ENCODE data around the gene POU6F2.
"Not testable (repeated sequence)": the region's sequence is repeated elsewhere in the genome, so short reads cannot be mapped to it uniquely, and the experiment has no call there.

The POU6F2 gene

GRCh38 chr7:39306016-39306570, 328.4 kb downstream of the POU6F2 start:
- DNase-seq (ENCODE audit: low read depth): no peak

- no peak for DNase-seq (ENCODE audit: low read depth)
Measured at GRCh38 chr7:39310699-39311098, 333.0 kb downstream of the POU6F2 start.

DNA sequence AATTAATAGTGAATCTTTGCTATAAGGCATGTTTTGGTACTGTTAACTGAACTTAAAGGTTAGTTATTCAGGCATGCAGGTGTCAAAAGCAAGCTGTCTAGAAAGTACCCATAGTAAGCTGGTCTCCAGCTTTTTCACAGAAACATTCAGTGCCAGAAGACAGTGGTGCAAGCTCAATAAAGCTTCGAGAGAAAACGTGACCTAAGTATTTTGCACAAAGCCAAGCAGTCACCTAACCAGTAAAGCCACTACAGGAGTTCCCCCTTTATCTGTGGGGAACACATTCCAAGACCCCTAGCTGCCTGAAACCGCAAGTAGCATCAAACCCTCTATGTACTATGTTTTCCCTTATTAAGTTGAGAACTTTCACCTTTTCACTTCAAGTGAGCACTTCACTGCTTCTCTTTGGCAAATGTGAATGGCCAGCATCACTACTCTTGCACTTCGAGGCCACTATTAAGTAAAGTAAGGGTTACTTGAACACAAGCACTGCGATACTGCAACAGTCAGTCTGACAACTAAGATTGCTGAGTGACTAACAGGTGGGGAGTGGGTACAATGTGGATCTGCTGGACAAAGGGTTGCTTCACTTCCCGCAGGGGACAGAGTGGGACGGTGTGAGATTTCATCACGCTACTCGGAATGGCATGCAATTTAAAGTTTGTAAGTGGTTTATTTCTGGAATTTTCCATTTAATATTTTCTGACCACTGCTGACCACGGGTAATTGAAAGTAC, 334.7 kb downstream of the POU6F2 start:
- DNase-seq (ENCODE audit: low read depth): no peak

- DNase-seq (ENCODE audit: low read depth): no peak
Measured at GRCh38 chr7:39313376-39313775, 335.7 kb downstream of the POU6F2 start.

- no peak for DNase-seq (ENCODE audit: low read depth)
Measured at GRCh38 chr7:39313974-39314373, 336.3 kb downstream of the POU6F2 start.

- DNase-seq (ENCODE audit: low read depth): no peak
Measured at GRCh38 chr7:39317107-39317506, 339.4 kb downstream of the POU6F2 start.

- no peak for DNase-seq (ENCODE audit: low read depth)
Measured at GRCh38 chr7:39317896-39318295, 340.2 kb downstream of the POU6F2 start.

DNA sequence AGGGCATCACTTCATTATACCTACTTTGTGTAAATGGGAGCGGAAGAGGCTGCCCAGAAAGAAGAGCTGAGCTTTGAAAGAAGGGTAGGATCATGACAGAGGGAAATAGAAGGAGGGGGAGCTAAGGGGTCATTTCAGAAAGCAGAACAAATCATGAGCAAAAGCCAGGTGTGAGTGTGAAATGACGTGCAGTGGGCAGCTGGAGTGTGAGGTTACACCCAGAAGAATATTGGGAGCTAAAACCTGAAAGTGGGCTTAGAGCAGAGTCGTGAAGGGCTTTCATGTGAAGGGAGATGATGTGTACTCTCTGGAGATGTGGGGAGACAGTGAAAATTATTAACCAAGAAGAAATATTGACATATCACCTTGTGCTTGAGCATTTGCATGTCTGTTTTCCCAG, 343.5 kb downstream of the POU6F2 start:
- DNase-seq (ENCODE audit: low read depth): no peak

GRCh38 chr7:39321909-39322498, 344.3 kb downstream of the POU6F2 start:
- DNase-seq (ENCODE audit: low read depth): no peak

GRCh38 chr7:39324139-39324760, 346.5 kb downstream of the POU6F2 start:
- no peak for DNase-seq (ENCODE audit: low read depth)

- not testable (repeated sequence) for DNase-seq (ENCODE audit: low read depth)
Measured at GRCh38 chr7:39331607-39332006, 353.9 kb downstream of the POU6F2 start.

DNA sequence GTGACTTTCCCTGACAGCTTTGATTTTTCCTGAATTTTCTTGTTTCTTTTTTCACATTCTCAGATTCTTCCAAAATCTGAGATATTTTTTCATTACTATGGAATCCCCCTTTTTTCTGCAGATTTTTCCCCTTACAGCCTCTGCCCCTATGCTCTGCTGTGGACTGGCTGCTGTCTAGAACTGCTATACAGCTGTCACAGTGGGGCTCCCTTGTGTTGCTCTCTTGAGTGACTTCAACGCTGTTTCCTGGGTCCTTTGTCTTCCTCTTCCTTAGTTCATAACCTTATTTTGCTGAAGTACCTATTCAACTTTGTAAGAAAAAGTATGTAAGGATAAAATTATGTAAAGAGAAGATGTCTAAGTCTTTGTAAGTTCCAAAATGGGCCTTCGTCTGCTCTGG, 354.4 kb downstream of the POU6F2 start:
- DNase-seq (ENCODE audit: low read depth): no peak

- no peak for DNase-seq (ENCODE audit: low read depth)
Measured at GRCh38 chr7:39333701-39334100, 356.0 kb downstream of the POU6F2 start.

DNA sequence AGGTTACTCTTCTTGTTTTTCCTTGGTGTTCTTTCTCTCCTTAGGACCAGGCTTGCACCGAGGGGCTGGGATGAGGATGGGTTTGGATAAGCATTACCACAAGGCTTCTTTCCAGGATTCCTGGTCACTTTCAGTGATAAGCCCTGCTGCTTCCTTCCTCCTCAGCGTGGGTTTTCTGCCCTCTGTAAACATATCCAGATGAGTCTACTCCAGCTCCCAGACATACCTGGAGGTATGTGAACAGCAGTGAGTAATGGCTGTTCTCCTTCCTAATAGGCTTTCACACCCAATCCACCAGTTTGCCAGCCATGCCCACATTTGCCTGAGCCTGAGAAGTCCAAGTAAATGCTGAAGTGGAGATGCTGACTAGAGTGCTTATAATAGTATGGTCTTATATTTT, 358.7 kb downstream of the POU6F2 start:
- no peak for DNase-seq (ENCODE audit: low read depth)

DNA sequence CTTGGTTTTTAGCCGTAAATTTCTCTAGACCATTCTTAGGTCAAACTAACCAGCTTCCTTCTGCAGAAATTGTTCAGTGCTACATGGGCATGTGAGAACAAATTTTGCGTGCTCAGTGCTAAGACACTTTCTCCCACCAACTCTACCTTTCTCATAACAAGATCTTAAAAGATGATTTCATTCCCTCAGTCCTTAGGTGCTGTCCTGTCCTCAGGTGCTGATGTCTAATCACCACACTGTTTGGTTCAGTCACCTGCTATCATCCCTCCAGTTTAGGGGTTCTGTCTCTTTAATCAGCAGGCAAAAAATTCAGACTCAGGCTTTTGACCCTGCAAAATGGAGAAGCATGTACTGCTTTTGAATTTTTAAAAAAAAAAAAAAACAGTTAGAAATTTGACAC, 361.0 kb downstream of the POU6F2 start:
- no peak for DNase-seq (ENCODE audit: low read depth)

- no peak for DNase-seq (ENCODE audit: low read depth)
Measured at GRCh38 chr7:39339591-39339990, 361.9 kb downstream of the POU6F2 start.

DNA sequence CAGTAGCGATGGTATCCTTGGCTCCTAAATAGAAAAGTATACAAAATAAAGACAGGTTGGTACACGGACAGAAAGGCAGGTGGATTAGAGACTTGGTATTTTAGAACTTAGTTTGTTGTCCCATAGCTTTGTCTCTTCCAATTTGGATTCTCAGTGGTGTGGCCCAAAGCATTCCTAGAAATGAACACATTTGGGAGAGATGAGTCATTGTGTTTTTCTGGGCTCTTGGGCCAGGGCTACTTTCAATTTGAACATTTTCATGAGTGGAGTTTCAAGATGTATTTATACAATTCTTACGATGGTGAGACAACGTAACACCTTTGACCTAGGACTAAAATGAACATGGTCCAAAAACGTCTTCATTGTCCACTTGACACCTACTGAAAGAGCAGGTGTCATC, 363.4 kb downstream of the POU6F2 start:
- DNase-seq (ENCODE audit: low read depth): no peak

GRCh38 chr7:39342763-39343162, 365.1 kb downstream of the POU6F2 start:
- no peak for DNase-seq (ENCODE audit: low read depth)

GRCh38 chr7:39349452-39350123, 371.9 kb downstream of the POU6F2 start:
- no peak for DNase-seq (ENCODE audit: low read depth)

GRCh38 chr7:39353615-39354376, 376.1 kb downstream of the POU6F2 start:
- no peak for DNase-seq (ENCODE audit: low read depth)

DNA sequence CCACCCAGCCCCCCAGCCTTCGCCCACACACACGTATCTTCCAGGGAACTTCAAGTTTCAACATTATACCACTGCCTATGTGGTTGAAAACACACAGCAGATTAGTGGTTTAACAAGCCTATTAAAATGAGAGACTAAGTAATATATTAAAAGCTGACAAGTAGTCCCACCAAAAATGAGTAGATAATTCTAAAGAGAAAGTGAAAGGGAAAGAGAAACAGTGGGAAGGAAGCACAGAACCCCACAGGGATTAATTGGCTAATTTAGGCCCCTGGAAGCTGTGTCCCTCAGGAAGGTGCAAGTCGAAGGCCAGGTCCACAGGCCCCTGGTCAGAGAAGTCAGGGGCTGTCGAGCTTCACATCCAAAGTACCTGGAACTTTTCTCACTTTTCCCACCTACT, 378.0 kb downstream of the POU6F2 start:
- no peak for DNase-seq (ENCODE audit: low read depth)
